GM19452 (cell line): ENCODE data around the gene SPI1.

Source experiments
- ATAC-seq: cut with Tn5 transposase; IDR thresholded peaks from one replicate; pipeline ENCODE4 v1.9.1; 2021; ENCODE audit not compliant: unreplicated experiment

The SPI1 gene

DNA sequence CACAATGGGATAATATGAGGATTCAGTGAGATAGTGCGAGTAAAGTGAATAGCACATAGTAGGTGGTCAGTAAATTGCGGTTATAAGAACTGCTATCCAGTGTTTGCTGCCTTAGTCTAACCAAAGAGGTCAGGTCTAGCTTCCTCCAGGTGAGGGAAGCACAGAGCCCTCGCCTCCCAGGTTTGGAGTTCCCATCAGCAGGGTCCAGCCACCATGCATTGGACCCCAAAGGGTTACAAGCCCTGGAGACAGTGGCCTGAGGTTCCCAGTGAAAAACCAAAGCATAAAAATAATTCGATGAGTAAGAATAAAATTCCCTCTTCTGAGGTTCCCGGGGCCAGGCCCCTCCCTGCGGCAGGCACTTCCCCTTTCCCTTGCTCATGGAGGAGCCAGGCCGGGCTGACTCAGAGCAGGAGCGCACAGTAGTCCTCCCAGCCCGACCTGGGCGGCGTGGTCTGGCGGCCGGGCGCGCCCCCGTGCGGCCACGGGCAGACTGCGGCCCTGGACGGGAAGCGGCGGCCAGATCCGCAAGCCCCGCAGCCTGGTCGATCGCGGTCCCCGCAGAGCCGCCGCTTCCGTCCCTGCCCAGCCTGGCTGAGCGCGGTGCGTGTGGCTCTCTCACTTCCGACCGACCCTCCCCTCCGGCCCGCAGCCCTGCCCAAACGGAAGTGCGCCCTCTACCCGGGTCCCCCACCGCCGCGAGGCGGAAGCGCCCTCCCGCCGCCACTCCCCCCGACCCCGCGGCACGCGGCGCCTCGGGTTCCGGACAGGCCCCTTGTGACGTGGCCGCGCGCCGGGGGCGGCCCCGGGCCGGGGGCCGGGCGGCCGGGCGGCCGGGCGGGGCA is 29.6 kb upstream of the SPI1 start, which contains the start of gene SLC39A13:
TSS of gene SLC39A13 (plus strand) at position 845 of the 845 bp plus-strand sequence. CDS start 1,505 bp downstream, outside the sequence.
- peak; percentile 84 for ATAC-seq

DNA sequence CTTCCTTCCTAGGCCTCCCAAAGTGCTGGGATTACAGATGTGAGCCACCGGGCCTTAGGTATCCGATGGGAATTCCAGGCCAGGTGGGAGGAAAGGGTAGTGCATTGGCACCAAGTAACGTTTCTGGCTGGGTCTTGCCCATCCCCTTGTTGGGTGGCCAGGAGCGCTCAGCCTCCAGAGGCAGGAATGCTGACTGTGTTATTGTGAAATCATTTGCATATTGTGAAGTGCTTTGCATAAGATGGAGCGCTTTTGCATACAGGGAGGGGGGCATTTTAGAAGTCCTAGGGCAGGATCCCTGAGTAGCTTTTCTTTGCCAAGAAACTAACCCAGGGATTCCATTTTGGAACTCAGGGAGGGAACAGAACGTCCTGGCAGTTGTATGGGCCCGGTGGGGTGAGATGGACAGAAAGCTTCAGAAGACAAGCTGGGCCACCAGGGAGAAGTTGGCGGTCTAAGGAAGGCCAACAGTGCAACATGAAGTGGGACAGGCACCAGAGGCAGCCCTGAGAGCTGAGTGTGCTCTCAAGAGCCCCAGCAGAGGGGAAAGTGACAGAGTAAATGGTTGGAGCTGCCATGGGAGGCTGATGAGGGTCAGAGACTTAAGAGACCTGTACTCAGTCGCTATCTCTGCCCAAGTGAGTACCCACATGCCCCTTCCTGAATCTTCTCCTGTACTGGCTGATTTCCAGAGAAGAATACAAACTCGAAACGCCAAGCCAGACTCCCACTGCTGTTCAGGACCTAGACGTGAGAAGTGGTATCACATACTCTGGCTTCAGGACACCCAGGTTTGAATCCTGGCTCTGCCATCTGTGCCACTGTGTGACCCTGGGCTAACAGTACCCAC is 28.8 kb upstream of the SPI1 start:
- ATAC-seq: no peak

DNA sequence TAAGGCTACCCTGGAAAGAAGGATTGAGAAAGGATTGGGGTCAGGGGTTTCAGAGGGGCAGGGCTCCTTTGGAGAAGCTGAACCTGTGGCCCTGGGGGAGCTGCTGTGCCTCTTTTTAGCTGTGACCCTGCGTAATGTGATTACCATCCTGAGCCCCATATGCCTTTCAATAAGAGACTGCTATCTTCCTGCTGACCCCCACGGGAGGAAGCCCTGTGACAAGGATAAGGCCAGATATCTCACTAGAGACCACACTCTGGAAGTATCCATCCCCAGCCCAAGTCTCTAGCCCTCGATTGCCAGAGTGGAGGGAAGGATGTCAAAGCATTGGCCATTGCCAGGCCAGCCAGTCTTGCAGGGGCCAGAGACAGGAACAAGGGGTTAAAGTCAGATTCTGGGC is 25.2 kb upstream of the SPI1 start:
- ATAC-seq: no peak

DNA sequence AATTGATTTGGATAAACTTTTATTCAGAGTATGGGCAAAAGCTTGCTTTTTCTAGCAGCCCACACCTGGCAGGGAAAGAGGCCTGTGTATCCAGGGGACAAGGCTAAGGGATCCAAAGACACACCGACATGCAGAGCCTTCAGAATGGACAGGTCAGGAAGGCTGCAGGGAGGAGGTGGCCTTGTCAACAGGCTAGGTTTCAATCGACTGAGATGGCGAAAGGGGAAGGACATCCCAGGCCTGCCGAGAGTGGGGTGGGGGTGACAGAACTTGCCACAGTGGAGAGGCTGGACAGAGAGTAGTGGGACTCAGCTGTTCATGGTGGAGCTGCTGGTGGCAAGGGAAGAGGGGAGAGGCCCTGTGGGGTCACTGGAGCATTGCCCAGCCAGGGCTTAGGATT is 24.8 kb upstream of the SPI1 start:
- no peak for ATAC-seq

DNA sequence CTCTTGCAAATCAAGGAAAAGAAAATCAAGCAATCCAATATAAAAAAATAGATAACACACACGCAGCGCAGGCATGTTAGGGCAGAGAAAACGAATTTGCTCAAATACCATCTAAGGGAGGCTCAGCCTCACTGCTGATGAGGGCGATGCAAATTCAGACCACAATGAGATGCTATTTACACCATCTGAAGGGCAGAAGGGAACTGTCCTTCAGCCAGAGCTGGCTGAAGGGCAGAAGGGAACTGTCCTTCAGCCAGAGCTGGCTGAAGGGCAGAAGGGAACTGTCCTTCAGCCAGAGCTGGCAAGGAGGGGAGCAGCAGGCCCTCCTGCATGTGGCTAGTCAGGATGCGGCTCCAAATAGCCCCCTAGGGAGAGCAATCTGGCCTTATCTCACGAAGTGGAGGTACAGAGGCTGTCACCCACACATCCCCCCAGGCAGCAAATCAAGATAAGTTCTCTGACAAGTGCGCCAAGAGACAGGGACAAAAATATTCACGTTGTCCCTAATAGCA is 22.5 kb upstream of the SPI1 start:
- ATAC-seq: peak; percentile 79

DNA sequence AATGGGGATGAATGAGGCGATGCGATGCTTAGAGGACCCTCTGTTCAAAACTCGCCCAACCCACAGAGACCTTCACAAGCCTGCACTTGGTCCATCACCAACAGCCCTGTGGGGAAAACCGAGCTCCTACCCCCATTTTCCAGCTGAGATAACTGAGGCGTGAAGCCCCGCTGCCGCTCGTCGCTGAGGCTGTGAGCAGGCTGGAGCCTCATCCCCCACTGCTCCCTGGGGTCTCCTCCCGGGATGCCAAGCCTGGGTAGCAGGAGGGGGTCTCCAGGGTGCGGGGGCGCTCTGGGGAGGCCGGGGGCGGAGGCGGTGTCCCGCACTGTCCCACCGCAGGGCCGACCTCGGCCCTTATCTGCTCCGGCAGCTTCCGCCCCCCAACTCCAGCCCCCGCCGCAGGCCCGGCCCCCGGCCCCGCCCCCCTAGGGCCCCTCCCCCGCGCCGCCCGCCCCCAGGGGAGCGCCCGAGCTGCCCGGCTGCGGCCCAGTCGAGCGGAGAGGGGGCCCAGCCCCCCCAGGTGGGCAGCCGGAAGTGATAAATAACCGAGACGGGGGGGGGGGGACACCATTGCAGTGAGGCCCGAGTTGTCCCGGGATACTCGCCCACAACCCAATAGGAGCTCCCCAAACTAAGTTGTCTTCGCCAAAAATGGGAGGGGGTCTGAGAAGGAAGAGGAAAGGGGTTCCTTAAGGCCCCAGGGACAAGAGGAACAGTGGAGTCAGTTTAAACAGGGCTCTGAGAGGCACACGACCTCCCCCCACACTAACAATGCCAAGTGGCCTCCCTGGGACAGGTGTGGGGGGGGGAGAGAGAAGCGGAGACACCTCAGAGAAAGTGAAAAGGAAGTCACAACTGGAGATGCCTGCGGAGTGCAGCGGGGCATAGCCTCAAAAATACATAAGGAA is 21.8 kb upstream of the SPI1 start:
- peak; percentile 55 for ATAC-seq

DNA sequence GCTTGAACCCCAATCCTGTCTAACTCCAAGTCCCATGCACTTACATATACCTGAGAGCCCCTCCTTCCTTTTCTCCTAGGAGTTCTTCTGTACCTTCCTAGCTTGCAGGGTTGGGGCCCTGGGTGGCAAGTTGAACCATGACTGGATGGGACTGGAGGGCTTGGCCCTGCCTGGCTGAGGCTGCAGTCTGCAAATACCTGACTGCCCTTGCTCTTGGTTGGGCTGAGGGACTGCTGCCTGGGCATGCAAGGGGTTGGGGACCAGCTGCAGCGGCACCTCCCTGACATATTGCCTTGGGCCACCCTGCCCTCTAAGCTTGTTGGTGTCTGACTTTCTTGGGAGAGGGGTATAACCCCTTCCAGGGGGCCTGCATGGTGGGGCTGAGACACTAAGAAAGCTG is 20.2 kb upstream of the SPI1 start:
- no peak for ATAC-seq

DNA sequence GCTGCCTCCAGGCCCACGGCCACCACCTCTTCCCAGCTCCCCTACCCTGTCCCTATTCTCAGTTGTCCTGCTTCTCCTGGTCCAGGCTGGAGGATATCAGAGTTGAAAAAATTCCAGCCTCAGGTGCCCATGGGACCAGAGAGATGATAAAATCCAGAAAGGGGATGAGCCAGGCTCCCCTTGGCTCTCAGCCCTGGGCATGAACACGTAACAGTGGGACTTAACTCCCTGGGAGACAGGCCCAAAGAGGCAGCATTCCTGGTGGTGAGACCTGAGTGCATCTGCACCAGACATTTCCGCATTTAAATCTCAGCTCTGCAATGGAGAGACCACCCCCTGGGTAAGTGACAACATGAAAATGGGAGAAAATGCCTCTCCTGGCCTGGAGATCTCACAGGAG is 19.7 kb upstream of the SPI1 start:
- no peak for ATAC-seq

DNA sequence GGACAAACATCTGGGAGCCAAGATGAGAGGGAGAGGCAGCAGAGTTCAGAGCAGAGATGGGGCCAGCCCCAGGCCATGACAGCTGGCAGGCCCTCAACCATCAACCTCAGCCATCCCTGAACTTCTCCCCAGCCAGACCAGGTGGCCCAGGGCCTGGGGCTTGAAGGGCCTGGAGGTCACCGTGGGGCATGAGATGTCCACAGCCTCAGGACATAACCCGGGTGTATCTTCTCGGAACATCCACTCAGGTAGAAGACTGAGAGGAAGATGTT is 17.6 kb upstream of the SPI1 start:
- no peak for ATAC-seq

DNA sequence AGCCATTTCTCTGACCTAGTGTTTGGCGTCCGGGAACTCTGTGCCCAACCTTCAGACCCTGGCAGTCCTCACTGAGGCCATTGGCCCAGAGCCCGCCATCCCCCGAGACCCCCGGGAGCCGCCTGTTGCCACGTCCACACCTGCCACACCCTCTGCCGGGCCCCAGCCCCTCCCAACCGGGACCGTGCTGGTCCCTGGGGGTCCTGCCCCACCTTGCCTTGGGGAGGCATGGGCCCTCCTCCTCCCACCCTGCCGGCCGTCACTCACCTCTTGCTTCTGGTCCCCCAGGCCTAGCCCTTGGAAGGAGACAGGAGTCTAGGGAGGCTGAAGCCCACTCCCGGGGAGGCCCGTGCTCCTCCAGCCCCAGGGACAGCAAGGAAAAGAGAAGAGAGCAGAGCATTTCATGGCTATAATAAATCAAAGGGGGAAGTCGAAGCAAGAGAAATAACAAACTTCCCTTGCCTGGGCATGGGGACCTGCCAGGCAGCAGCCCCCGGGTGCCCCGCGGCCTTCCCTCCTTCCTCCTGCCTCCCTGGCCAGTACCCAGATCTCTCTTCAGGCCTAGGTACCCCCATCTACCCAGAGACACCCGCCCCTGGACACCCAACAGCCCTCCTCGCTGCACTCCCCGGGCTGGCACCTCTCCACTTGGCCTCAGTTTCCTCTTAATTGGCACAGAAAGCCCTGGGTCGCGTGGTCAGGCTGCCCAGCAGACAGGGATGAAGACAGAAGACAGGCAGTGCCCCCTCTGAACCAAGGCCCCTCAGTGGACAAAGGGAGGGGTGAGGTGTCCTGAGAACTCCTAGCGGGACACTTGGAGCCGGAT is 17.1 kb upstream of the SPI1 start:
- no peak for ATAC-seq

DNA sequence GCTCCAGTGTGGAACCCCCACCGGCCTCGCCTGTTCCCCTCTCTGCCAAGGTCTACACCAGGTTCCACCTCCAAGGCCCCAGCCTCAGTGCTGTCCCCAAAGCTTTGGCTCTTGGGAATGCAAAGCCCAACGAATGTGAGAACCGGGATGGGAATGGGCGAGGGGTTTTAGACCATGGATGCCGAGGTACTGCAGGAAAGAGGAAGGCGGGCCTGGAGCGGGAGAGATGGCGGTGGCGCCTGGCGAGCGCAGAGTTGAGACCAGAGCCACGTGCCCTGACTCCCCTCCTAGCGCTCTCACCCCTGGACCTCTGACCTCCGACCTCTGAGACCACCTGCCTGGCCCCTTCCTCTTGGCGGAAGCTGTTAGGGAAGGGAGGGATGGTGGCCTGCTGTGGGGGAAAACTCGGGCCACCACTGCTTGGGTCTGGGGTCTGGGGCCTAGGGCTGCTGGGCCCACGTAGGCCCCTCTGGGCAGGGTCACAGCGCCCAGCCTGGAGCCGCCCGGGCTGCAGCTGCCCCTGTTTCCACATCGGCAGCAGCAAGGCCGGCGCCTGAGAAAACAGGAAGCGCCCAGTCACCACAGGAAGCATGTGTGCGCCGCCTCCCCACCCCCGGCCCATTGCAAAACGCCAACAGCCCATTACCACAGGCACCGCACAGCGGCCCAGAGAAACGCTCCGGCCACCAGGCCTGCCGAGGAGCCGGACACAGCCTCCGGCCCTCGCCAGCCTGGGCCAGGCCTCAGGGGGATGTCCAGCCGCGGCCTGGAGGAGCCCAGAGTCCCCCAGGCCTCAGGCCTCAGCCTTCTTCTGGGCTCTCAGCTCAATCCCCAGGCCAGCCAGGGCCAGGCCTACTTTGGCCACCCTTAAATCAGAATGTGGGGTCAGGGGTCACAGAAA is 16.2 kb upstream of the SPI1 start:
- peak; percentile 55 for ATAC-seq

DNA sequence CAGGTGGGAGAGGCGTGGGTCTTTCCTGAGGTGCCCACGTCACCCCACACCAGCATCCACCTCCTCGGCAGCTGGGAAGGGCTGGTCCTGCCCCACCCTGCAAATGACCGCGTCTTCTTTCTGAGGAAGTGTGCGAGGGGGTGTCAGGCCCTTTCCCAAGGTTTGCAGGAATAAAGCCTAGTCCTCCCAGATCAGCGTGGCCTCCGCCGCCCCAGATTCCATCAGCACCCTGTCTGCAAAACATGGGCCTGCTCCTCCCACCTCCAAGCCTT is 15.6 kb upstream of the SPI1 start:
- ATAC-seq: no peak

DNA sequence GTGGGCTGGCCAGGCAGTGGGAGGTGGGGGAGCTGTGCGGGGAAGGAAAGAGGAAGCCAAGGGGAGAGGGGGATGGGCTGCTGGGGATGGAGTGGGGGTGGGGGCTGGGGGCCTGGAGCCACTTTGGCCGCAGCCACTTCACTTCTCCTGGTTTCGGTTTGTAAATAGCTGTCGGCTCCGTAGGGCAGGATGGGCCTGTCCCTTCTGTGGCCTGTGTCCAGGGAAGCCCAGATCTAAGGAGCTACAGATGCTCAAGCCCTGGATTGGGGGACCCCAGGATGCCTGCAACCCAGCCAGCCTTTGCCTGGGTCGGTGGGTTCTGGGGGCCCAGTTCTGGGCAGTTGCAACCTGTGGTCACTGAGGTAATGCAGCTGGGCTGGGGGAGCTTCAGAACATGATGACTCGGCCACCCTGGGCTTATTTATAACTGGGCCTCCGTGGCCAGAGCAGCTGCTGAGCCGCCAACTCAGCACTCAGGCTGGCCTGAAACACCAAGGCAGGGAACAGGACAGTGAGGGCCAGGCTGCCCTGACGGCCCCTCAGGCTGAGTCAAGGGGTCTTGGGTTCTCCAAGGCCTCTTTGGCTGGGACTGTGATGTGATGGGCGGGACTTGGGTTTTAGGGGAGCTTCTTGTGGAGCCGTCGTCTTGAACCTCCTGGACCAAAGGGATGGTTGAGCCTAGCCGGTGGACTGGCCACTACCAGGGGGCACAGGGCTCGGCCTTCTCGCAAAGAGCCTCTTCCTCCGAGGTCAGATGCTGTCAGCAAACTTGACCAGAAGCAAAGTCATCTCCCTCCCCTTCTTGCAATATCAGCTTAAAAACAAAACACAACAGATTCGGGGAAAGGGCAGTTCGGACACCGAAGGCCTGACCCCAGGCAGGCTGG is 15.1 kb upstream of the SPI1 start:
- ATAC-seq: no peak

DNA sequence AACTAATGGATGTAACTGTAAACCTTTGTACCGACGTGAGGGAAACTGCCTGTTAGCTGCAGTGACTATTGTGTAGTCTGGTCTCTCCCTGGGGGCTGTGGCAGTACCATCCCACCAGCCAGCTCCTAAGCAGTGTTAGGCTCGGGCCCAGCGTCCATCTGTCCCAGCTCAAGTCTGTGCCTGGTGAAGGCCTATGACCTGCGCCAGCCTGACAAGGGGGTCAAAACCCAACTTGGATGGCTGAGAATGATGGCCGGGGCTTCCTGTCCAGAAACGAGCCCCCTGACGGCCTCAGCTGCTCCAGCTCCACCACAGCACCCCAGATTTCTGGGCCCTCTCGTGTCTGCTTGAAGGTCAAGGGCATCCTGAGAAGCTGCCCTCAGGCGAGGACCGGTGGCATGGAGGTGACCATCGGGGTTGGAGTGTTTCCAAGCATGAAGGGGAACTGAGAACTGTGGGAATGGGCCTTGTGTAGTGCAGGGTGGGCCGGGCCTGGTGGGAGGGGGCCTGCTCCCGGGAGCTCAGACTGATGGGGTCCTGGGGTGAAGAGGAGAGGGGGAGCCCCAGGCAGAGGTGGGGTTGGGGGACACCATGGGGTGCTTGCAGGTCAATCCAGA is 14.3 kb upstream of the SPI1 start:
- ATAC-seq: no peak

DNA sequence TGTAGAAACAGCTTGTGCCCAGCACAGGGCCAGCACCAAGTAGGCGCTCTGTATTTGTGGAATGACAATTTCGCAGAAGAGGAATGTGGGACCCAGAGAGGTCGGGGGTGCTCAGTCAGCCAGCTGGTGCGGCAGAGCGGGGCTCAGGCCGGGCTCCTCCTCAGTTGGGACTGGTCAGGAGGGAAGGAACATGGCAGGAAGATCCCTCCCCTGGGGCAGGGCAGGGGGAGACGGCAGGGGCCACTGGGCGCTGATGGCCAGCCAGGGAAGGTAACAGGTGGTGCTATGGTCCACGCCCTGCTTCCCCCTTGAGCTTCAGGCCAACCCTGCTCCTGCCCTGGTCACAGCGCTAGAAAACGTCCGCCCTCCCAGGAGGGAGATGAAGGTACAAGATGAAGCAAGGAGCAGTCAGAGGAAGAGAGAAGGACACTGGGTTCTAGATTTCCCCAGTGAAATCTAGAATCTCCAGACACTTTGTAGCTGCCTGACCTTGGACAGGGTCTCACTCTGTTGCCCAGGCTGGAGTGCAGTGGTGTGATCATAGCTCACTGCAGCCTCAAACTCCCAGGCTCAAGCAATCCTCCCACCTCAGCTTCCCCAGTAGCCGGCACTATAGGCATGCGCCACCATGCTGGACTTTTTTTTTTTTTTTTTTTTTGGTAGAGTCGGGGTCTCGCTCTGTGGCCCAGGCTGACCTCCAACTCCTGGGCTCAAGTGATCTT is 13.5 kb upstream of the SPI1 start:
- no peak for ATAC-seq

DNA sequence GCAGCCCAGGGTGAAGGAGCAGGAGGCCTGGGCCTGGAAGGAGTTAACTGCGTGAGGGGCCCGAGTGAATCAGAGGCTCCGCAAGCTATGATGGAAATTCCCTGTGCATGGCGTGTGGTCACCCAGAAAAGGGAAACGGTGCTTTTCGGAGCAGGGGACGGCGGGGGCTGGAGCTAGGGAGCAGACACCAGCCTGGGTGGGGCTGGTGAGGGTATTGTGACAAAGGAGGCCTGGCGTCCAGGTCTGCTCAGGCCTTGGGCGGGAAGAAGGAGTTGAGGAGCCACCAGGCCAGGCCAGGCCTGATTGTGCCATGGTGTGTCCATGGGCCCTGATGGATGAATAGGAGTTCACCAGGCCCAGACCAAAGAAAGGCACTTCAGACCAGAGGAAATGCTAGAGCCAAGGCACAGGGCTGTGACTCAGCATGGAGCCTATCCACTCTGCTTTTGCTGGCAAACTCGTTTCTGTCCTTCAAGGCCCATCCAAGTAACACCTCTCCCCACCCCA is 12.8 kb upstream of the SPI1 start:
- ATAC-seq: no peak

DNA sequence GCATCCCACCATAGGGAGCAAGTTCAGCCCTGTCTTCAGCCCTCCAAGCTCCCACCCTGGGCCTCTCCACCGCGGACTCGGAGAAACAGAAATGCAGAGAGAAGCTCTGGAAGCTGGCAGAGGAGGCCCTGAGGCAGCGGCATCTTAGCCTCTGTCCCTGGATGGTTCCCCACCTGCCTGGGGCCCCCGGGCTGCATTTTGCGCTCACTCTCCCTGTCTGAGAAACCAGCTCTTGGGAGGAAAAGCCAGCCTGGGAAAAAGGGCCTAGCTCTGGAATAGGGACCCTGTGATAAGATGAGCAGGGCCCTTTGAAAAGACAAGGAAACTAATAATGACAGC is 12.0 kb upstream of the SPI1 start:
- no peak for ATAC-seq
